Panc1 (cell line): Measurements from ENCODE around the gene TNFRSF14. TPM values are rescaled to one million over a fixed set of nuclear protein-coding genes. Genes with fewer than 3 reads are reported as not detected.
A peak's percentile ranks its signal among the peaks of the same experiment; 100 is the strongest.

Source experiments
- ATAC-seq: fragments of 200-7000 bp; cut with Tn5 transposase; 2 replicates; pipeline ENCODE4 v1.9.1; 2020; ENCODE audit warnings: mild to moderate bottlenecking, moderate library complexity
- BruUV-seq: library from RNA; stranded (reverse); fragments of 400-500 nt; replicated peaks from 2 replicates; lab custom pipeline; 2021; lab: Mats Ljungman, UMichigan
- CTCF ChIA-PET: fragments of 300-600 bp; sonication (Branson Sonifier 250); formaldehyde crosslinking; loops from one replicate; lab custom pipeline; 2022; ENCODE audit warnings: antibody characterized with exemption; lab: Charles Lee
- POLR2A ChIA-PET: fragments of 300-600 bp; sonication (Branson Sonifier 250); formaldehyde crosslinking; loops from one replicate; lab custom pipeline; 2022; ENCODE audit warnings: antibody characterized with exemption; lab: Charles Lee
- DNase-seq: peaks from one replicate; pipeline ENCODE4 v3.0.0-alpha.2; 2010; ENCODE audit warnings: low read depth, low spot score
- H3K27ac ChIP-seq: 2 replicates; pipeline ENCODE4 v1.5.1; 2011; ENCODE audit warnings: mild to moderate bottlenecking, low read length, inconsistent platforms
- H3K27me3 ChIP-seq: fragments of 200-500 bp; sonication (Bioruptor generic); 2 replicates; pipeline ENCODE4 v1.6.0; 2014; ENCODE audit warnings: low read length, inconsistent platforms; ENCODE audit not compliant: control insufficient read depth, insufficient read depth
- H3K36me3 ChIP-seq: fragments of 200-500 bp; sonication (Bioruptor generic); 2 replicates; pipeline ENCODE4 v1.5.1; 2014; ENCODE audit warnings: inconsistent platforms, mild to moderate bottlenecking, low read length, moderate library complexity; ENCODE audit not compliant: control insufficient read depth, insufficient read depth
- H3K4me1 ChIP-seq: 2 replicates; pipeline ENCODE4 v1.5.1; 2011; ENCODE audit warnings: inconsistent platforms, mild to moderate bottlenecking, low read length, moderate library complexity; ENCODE audit not compliant: control insufficient read depth, insufficient read depth
- H3K4me3 ChIP-seq, 2 experiments: 2 replicates each; pipeline ENCODE4 v1.5.1; 2011 to 2012; ENCODE audit warnings: low read depth in 2 of 2, low read length in 2 of 2, mild to moderate bottlenecking in 2 of 2, inconsistent platforms in 1 of 2, moderate library complexity in 1 of 2
- H3K9me3 ChIP-seq: fragments of 200-500 bp; sonication (Bioruptor generic); 2 replicates; pipeline ENCODE4 v1.5.1; 2014; ENCODE audit warnings: low read depth, mild to moderate bottlenecking, inconsistent platforms, low read length, moderate library complexity; ENCODE audit not compliant: control insufficient read depth, insufficient read depth
- POLR2AphosphoS5 ChIP-seq: IDR thresholded peaks from 2 replicates; pipeline ENCODE4 v1.6.1; 2012; ENCODE audit warnings: mild to moderate bottlenecking, low read depth, low read length, moderate library complexity
- REST ChIP-seq, 2 experiments: IDR thresholded peaks; 2 replicates each; pipeline ENCODE4 v1.6.1; 2011 to 2012; ENCODE audit warnings: low read depth in 2 of 2, control low read depth in 1 of 2, low read length in 1 of 2, mild to moderate bottlenecking in 1 of 2, moderate library complexity in 1 of 2; ENCODE audit not compliant: insufficient read depth in 1 of 2
- SIN3A ChIP-seq: IDR thresholded peaks from 2 replicates; pipeline ENCODE4 v1.6.1; 2012; ENCODE audit warnings: low read depth, mild to moderate bottlenecking, low read length, moderate library complexity, borderline replicate concordance; ENCODE audit not compliant: insufficient read depth
- TCF7L2 ChIP-seq: IDR thresholded peaks from 2 replicates; pipeline ENCODE4 v1.6.1; 2011; ENCODE audit warnings: mild to moderate bottlenecking, low read depth, low read length, inconsistent platforms
- in situ Hi-C: cut with HindIII; loops from 2 replicates; pipeline ENCODE4 v1.10.0; 2016; ENCODE audit warnings: low sequenced_read_pairs, low pct_unique_long_range_greater_than_20kb
- intact Hi-C: fragments of 100-400 bp; cut with micrococcal nuclease; formaldehyde crosslinking; loops from one replicate; pipeline ENCODE4 v1.10.0; 2022; ENCODE audit not compliant: unreplicated experiment
- total RNA-seq: library from RNA; stranded (reverse); gene quantifications from one replicate; pipeline ENCODE4 v1.2.1, GENCODE V29; 2021; ENCODE audit not compliant: unreplicated experiment
- TF ChIP-seq, protein P1 (sequence below): fragments of 450-650 bp; IDR thresholded peaks from 2 replicates; pipeline ENCODE4 v1.5.1; 2017; ENCODE audit warnings: mild to moderate bottlenecking

TNFRSF14 gene
- total RNA-seq, 1 experiment from 2014 or later, result 20.1 TPM

DNA sequence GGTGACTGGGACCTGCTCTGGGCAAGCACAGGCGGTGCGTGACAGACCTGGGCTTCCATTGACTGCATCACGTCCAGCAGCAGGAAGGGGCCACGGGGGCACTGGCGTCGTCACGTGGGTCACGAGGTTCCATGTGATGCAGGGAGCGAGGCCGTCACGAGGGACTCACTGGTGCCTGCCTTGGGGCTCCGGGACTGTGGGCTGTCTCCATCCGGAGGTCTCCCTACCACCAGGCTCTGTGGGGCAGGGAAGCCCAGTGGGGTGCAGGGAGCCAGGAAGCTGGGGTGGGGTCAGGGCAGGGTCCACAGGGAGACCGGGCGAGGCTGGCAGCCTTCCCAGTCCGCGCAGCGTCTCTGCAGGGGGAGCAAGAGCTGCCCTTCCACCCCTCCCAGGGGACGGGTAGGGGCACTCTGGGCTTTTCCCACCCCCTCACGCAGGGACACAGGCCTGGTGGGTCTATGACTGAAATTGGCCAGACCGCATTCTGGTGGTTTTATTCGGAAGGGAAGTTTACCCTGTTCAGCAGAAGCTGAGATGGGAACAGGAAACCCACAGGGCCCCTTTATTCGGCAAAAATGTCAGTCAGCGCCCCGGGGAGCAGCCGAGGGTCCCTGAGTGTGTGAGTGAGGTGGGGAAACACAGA, 416 bp upstream of the TNFRSF14 start:
- in situ Hi-C loops, result no loop called here
- Histone ChIP-seq H3K27ac (peak overlapping the region; percentile 81), H3K4me1 (peaks cover 15% of the 10 kb centered on the region), H3K9me3 (no peaks in the 10 kb centered on the region), H3K36me3 (no peaks in the 10 kb centered on the region), H3K4me3 (peak overlapping the region; percentile 38 to 52), H3K27me3 (no peaks in the 10 kb centered on the region)
- ChIA-PET POLR2A (no interaction called here), CTCF (interaction anchor here (0.6 kb wide), 1 partner anchor 12 kb away, joined by 3 read pairs; no protein-coding TSS in a partner anchor)
- peak; percentile 46 for ATAC-seq
- no TSS peak for BruUV-seq
- intact Hi-C loops, result no loop called here
- TF ChIP-seq SIN3A (no peak), POLR2AphosphoS5 (no peak), TCF7L2 (no peak), REST (IDR thresholded peaks at IDR 0.05; ENCODE audit: insufficient read depth in 1 of 2, low read depth in 2 of 2, low read length in 1 of 2) (no peak)
- no peak for DNase-seq

DNA sequence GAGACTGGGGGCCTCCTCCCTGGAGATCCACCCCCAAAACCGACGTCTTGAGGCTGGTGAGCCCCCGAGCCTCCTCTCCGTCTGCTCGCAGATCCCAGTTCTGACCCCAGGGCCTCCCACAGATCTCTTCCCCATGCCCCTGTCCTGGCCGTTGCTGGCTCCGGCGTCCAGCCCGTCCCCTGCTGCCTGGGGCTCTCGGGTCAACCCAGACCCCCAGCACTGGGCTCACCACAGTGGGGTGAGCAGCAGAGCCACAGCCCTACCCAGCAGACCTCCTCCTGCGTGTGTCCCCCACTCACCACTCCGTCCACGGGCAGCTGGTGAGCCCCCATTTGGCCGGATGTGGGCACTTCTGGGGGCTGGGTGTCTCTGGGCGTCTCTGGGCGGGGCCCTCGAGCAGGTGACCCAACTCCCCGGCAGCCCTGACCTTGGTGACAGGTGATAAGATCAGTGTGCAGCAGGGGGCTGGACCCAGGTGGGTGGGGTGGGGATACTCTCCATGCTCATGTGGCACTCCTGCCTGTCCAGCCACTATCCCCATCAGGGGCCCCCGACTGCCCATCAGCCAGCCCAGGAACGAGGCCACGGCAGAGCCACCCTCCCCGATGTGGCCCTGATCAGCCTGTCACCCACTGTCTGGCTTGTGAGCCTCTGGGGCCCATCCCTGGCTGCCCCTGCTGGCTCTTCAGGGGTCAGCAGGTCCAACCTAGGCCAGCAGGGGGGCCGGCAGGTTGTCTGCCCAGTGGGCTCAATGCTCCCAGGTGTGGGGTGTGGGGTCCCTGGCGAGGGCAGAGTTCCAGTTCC, 709 bp downstream of the TNFRSF14 start:
- Histone ChIP-seq H3K36me3 (no peaks in the 10 kb centered on the region), H3K4me1 (peaks cover 15% of the 10 kb centered on the region), H3K4me3 (peak overlapping the region; percentile 38 to 52), H3K27me3 (no peaks in the 10 kb centered on the region), H3K9me3 (no peaks in the 10 kb centered on the region), H3K27ac (peak overlapping the region; percentile 81)
- intact Hi-C loops (no loop called here), in situ Hi-C loops (no loop called here)
- DNase-seq (no peak), ATAC-seq (peak; percentile 27)
- POLR2A ChIA-PET, result interaction anchor here (0.6 kb wide), 1 partner anchor 362 kb away, joined by 3 read pairs; no protein-coding TSS in a partner anchor
- CTCF ChIA-PET, result no interaction called here
- BruUV-seq, result no TSS peak
- no peak for TF ChIP-seq REST (IDR thresholded peaks at IDR 0.05; ENCODE audit: insufficient read depth in 1 of 2, low read depth in 2 of 2, low read length in 1 of 2)
- no peak for TF ChIP-seq TCF7L2
- TF ChIP-seq, protein P1, sequence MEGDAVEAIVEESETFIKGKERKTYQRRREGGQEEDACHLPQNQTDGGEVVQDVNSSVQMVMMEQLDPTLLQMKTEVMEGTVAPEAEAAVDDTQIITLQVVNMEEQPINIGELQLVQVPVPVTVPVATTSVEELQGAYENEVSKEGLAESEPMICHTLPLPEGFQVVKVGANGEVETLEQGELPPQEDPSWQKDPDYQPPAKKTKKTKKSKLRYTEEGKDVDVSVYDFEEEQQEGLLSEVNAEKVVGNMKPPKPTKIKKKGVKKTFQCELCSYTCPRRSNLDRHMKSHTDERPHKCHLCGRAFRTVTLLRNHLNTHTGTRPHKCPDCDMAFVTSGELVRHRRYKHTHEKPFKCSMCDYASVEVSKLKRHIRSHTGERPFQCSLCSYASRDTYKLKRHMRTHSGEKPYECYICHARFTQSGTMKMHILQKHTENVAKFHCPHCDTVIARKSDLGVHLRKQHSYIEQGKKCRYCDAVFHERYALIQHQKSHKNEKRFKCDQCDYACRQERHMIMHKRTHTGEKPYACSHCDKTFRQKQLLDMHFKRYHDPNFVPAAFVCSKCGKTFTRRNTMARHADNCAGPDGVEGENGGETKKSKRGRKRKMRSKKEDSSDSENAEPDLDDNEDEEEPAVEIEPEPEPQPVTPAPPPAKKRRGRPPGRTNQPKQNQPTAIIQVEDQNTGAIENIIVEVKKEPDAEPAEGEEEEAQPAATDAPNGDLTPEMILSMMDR, result peak; percentile 35; the same call in 1 of the 2 replicates
- 0 out of 2 replicates have a peak, but pooled peaks have one; percentile 1 for TF ChIP-seq POLR2AphosphoS5
- no peak for TF ChIP-seq SIN3A
